Natural killer cell (primary cell): ENCODE results near the gene BAG5. TPM values are rescaled to one million over a fixed set of nuclear protein-coding genes. Genes with fewer than 3 reads are reported as not detected.

ENCODE experiments used
- ATAC-seq, 3 donors: fragments of 150-1000 bp in 2 of 3; fragments of 200-7000 bp in 1 of 3; cut with Tn5 transposase; 1 replicate in 1 of 3; 2 replicates in 2 of 3; pipeline ENCODE4 v1.10.0; 2021; ENCODE audit warnings: mild to moderate bottlenecking in 2 of 3, moderate library complexity in 2 of 3
- DNase-seq, 2 donors: peaks; one replicate each; pipeline versions ENCODE4 v3.0.0 to v3.0.0-alpha.2; 2013 to 2021; ENCODE audit warnings: mixed read lengths in 1 of 2
- H3K27ac ChIP-seq: one replicate; pipeline ENCODE4 v1.5.1; 2013; ENCODE audit warnings: mild to moderate bottlenecking, low read length
- H3K27me3 ChIP-seq: one replicate; pipeline ENCODE4 v1.6.1; 2013; ENCODE audit warnings: low read length; ENCODE audit not compliant: control insufficient read depth, insufficient read depth
- H3K36me3 ChIP-seq: one replicate; pipeline ENCODE4 v1.6.1; 2013; ENCODE audit warnings: low read length; ENCODE audit not compliant: control insufficient read depth, insufficient read depth
- H3K4me1 ChIP-seq: one replicate; pipeline ENCODE4 v1.6.1; 2013; ENCODE audit warnings: low read length; ENCODE audit not compliant: control insufficient read depth, insufficient read depth
- H3K4me3 ChIP-seq: one replicate; pipeline ENCODE4 v1.5.1; 2013; ENCODE audit warnings: low read length
- H3K9me3 ChIP-seq: one replicate; pipeline ENCODE4 v1.6.1; 2013; ENCODE audit warnings: low read length; ENCODE audit not compliant: control insufficient read depth, insufficient read depth
- H3K27ac Mint-ChIP-seq, 2 donors: one replicate each; pipeline ENCODE4 v1.8.0; 2022; ENCODE audit warnings: mild to moderate bottlenecking in 2 of 2, mixed read lengths in 2 of 2, moderate library complexity in 1 of 2
- H3K27me3 Mint-ChIP-seq, 2 donors: one replicate each; pipeline ENCODE4 v1.8.0; 2022; ENCODE audit warnings: low read depth in 2 of 2, mixed read lengths in 2 of 2
- H3K36me3 Mint-ChIP-seq: one replicate; pipeline ENCODE4 v1.8.0; 2022; ENCODE audit warnings: mixed read lengths
- H3K4me1 Mint-ChIP-seq, 2 donors: one replicate each; pipeline ENCODE4 v1.8.0; 2022; ENCODE audit warnings: mixed read lengths in 2 of 2
- H3K4me3 Mint-ChIP-seq: one replicate; pipeline ENCODE4 v1.8.0; 2022; ENCODE audit warnings: mild to moderate bottlenecking, moderate library complexity, mixed read lengths
- H3K9me3 Mint-ChIP-seq, 2 donors: one replicate each; pipeline ENCODE4 v1.8.0; 2022; ENCODE audit warnings: mixed read lengths in 2 of 2
- CTCF ChIP-seq: fragments of 200-600 bp; IDR thresholded peaks from one replicate; pipeline ENCODE4 v1.8.0; 2022; ENCODE audit warnings: antibody characterized with exemption
- WGBS: methylation state at CpG from one replicate; pipeline ENCODE4 v1.1.7; 2013; ENCODE audit warnings: missing lambda C conversion rate; ENCODE audit not compliant: insufficient coverage; 5-methylcytosine and 5-hydroxymethylcytosine counted together
- intact Hi-C: fragments of 100-400 bp; cut with micrococcal nuclease; formaldehyde crosslinking; loops from one replicate; pipeline ENCODE4 v1.14.2; 2022
- total RNA-seq, 4 donors: library from RNA; stranded (reverse); fragments of 120-200 nt in 1 of 4; gene quantifications; one replicate each; pipeline versions ENCODE4 v1.2.3 to v1.2.4, GENCODE V29; 2013 to 2022

BAG5 gene
- total RNA-seq, 3 donors from 2014 or later (not counting 1 experiment from before 2014, with no cell fraction given): 36.1 to 48.0 (median 47.0) TPM

DNA sequence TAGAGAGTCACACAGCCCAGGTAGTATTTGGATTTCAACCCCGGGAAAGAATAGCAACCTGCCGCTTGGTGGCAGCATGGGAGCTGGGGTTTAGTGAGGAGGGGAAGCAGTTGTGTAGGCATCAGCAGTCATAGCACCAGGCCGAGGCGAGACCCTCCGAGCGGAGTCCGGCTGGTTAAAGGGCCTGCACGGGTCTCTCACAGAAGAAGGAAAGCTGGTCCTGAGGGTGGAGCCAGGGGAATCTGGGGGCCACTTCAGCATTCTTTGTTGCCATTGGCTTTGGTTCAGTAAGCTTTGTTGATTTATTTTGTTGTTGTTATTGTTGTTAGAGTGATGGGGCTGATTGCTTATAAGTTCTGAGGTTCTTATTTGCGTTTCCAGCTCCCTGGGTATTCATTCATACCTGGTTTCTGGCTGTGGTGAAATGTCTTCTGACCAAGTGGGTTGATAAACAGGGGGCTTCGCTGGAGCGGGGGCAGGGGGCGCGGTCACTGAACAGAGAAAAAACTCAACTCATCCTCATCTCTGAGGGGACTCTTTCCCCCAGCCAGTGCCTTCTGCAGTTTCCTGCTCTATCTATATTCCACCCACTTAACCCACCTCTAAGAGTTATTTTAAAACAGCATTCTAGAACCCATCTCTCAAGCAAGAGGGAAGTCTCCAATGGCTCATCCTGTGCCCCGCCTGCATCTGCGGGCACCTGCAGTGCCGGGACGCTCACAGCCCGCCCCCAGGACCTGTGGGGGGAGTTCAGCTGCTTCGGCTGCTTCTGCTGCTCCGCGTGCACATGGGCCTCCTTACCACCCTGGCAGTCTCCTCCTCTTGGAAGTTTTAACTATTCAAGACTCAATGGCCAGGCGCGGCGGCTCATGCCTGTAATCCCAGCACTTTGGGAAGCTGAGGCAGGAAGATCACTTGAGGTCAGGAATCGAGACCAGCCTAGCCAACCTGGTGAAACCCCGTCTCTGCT is 51.4 kb downstream of the BAG5 start:
- H3K36me3 ChIP-seq: peaks cover 9% of the 10 kb centered on the region
- H3K36me3 Mint-ChIP-seq: peaks cover 6% of the 10 kb centered on the region
- intact Hi-C loops: no loop called here
- no peaks in the 10 kb centered on the region for H3K4me1 ChIP-seq
- ATAC-seq (no peak), DNase-seq (no peak)
- H3K4me3 ChIP-seq: no peak overlapping the region
- H3K4me1 Mint-ChIP-seq: no peaks in the 10 kb centered on the region
- TF ChIP-seq CTCF: no peak
- no peak overlapping the region for H3K4me3 Mint-ChIP-seq
- H3K27me3 ChIP-seq: no peaks in the 10 kb centered on the region
- H3K27ac ChIP-seq: no peak overlapping the region
- H3K9me3 Mint-ChIP-seq: no peaks in the 10 kb centered on the region
- no peaks in the 10 kb centered on the region for H3K27me3 Mint-ChIP-seq
- WGBS: 97% methylated on average over 26 of the region's 26 CpGs
- H3K27ac Mint-ChIP-seq: no peak overlapping the region
- H3K9me3 ChIP-seq: no peaks in the 10 kb centered on the region

DNA sequence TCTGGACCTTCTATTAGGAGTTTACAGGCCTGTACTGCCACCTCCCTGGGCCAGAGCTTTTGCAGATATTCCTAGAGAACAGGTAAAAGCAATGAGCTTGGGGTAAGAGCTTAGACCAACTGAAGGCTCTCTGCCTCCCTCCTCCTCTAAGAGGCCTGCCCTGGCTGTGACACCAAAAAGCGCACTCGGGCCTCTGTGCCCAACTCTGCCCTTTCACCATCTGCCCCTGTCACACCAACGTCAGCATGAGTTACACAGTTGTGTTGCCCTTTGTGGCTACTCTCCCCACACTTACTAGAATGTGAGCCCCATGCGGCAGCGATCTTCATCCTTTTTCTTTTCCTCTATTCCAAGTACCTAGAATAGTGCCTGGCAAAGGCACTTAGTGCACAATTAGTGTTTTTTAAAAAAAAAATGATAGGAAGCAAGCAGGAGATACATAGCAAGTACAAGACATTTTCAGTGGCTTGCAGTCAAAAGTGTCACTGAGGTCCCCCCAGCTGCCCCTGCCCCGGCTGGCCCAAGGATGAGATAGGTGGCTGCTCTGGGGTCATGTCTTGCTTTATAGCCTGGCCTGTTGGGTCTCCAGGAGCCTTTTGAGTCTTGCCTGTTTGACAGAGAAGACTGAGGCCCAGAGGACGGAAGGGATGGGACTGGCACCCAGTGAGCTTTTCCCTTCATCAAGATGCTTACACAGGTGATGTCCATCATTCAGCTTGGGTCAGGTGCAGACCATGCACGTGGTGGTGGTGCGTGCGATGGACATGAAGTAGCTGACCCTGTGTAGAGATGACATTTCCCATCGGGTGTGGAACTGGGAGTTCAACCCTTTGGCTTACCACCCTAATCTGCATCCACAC is 52.4 kb downstream of the BAG5 start:
- H3K36me3 ChIP-seq: peaks cover 14% of the 10 kb centered on the region

DNA sequence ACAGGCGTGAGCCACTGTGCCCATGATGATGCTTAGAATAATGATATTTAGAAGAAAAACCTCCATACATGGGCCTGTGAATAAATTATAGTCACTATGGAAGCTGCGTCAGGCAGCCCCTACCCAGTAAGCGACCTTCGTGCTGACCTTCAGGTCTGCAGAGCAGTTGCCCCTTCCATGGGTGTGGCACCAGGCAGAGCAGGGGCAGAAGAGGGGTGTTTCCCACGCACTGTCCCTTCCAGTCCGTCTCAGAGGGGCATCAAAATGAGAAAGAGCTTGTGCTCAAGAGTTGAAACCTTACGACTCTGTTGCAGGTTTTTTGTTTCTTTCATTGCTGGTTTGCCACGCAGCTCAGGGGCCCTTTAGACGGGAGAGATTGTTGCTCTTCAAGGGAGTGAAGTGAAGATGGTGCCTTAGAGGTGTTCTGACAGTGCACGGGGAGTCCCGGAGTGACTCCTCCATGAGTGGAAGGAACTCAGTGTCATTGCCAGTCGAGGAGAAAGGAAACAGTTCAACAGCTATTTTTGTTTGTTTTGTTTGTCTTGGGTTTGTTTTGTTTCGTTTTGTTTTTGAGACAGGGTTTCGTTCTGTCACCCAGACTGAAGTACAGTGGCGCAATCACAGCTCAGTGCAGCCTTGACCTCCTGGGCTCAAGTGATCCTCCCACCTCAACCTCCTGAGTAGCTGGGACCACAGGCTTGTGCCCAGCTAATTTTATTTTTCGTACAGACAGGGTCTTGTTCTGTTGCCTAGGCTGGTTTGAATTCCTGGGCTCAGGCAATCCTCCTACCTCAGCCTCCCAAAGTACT is 53.7 kb downstream of the BAG5 start:
- H3K9me3 Mint-ChIP-seq: no peaks in the 10 kb centered on the region
- H3K27ac ChIP-seq: no peak overlapping the region
- peaks cover 6% of the 10 kb centered on the region for H3K36me3 Mint-ChIP-seq
- no peak overlapping the region for H3K27ac Mint-ChIP-seq
- no peaks in the 10 kb centered on the region for H3K4me1 ChIP-seq
- H3K4me1 Mint-ChIP-seq: peaks cover 5 to 8% of the 10 kb centered on the region in 2 donors
- 87% methylated on average over 16 of the region's 16 CpGs for WGBS
- no peaks in the 10 kb centered on the region for H3K9me3 ChIP-seq
- H3K36me3 ChIP-seq: peaks cover 21% of the 10 kb centered on the region
- DNase-seq: no peak
- H3K4me3 Mint-ChIP-seq: no peak overlapping the region
- H3K27me3 Mint-ChIP-seq: no peaks in the 10 kb centered on the region
- ATAC-seq: no peak
- no peak for TF ChIP-seq CTCF
- intact Hi-C loops: no loop called here
- H3K4me3 ChIP-seq: no peak overlapping the region
- no peaks in the 10 kb centered on the region for H3K27me3 ChIP-seq

More for the DNA sequence above, 52.4 kb downstream of the BAG5 start:
- no peaks in the 10 kb centered on the region for H3K9me3 ChIP-seq
- H3K27ac ChIP-seq: no peak overlapping the region
- ATAC-seq: no peak
- intact Hi-C loops: no loop called here
- no peak overlapping the region for H3K4me3 Mint-ChIP-seq
- H3K9me3 Mint-ChIP-seq: no peaks in the 10 kb centered on the region
- peak overlapping the region in 1 of 2 donors; percentile 35 for H3K27ac Mint-ChIP-seq
- H3K4me1 ChIP-seq: no peaks in the 10 kb centered on the region
- no peaks in the 10 kb centered on the region for H3K27me3 ChIP-seq
- 95% methylated on average over 10 of the region's 11 CpGs for WGBS
- peaks cover 6% of the 10 kb centered on the region for H3K36me3 Mint-ChIP-seq
- no peaks in the 10 kb centered on the region for H3K27me3 Mint-ChIP-seq
- peaks cover 2 to 6% of the 10 kb centered on the region in 2 donors for H3K4me1 Mint-ChIP-seq
- no peak overlapping the region for H3K4me3 ChIP-seq
- no peak for DNase-seq
- no peak for TF ChIP-seq CTCF
